GM12891 (cell line): ENCODE data around the gene CNOT2. TPM values are rescaled to one million over a fixed set of nuclear protein-coding genes. Genes with fewer than 3 reads are reported as not detected.
A peak's percentile ranks its signal among the peaks of the same experiment; 100 is the strongest.

Experiments
- DNase-seq: peaks from one replicate; pipeline ENCODE4 v3.0.0; 2011; ENCODE audit warnings: low spot score; ENCODE audit not compliant: insufficient read length
- FAIRE-seq: peaks from 2 replicates; lab custom pipeline; 2011; peaks lifted over from hg19 to GRCh38; lab: Jason Lieb, UNC
- PAX5 ChIP-seq: IDR thresholded peaks from 2 replicates; pipeline ENCODE4 v1.6.1; 2011; ENCODE audit warnings: low read length, moderate library complexity, mild to moderate bottlenecking; ENCODE audit not compliant: insufficient read depth, severe bottlenecking
- POLR2A ChIP-seq: IDR thresholded peaks from 2 replicates; pipeline ENCODE4 v1.6.1; 2011; ENCODE audit warnings: low read depth, low read length, control low read depth
- POLR2AphosphoS5 ChIP-seq: IDR thresholded peaks from 2 replicates; pipeline ENCODE4 v1.6.1; 2011; ENCODE audit warnings: low read depth, low read length, control low read depth
- POU2F2 ChIP-seq: IDR thresholded peaks from 2 replicates; pipeline ENCODE4 v1.6.1; 2011; ENCODE audit warnings: low read depth, mild to moderate bottlenecking, control low read depth, low read length, moderate library complexity
- SPI1 ChIP-seq: IDR thresholded peaks from 2 replicates; pipeline ENCODE4 v1.6.1; 2011; ENCODE audit warnings: low read depth, low read length, control low read depth
- TAF1 ChIP-seq: IDR thresholded peaks from 2 replicates; pipeline ENCODE4 v1.6.1; 2011; ENCODE audit warnings: low read depth, low read length, control low read depth
- polyA plus RNA-seq: library from polyadenylated mRNA; unstranded; fragments of >200 nt; gene quantifications from one replicate; pipeline ENCODE4 v1.2.1, GENCODE V29; 2012; ENCODE audit warnings: low read depth, missing spikeins, inconsistent platforms; ENCODE audit not compliant: missing spikeins

The CNOT2 gene
- 48.8 TPM for polyA plus RNA-seq

DNA sequence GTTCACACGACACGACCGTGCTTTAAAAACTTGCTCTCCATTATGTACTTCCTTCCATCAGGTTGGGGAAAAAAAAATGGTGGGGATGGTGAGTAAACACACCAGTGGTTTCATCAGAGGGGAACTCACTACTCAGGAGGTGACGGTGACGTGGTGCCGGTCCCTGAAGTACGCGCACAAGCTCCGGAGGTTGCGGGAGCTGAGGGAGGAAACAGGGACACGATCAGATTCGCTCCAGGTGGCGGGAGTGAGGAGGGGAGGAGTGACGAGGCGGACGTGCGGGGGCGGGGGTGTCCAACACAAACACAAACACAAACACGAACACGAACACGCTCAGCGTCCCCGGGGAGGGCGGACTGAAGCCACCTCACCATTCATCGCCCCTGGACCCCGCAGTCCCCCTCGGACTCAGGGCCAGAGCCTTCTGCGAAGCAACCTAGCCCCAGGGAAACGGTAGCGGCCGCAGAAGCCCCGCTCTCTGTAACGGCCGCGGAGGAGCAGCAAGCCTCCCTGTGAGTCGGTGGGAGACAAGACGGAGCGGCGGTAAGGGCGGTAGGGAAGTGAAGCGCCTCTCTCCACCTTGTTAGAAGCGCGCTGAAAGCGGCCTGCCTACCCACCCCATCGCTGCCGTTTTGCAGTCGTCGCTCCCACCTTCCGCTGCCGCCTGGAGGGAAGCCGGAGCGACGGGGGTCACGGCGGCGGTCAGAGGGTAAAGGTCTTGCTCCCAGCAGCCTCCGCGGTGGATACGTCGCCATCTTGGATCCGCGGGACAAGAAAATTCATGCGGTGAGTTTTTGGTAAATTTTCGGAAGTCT, at the start of gene CNOT2:
Gene CNOT2 (plus strand): TSS at position 739 of the 815 bp plus-strand sequence. CDS start 34,794 bp downstream, outside the sequence.
- DNase-seq (peak; percentile 53), FAIRE-seq (peak; percentile 85)
- TF ChIP-seq POLR2A (peak; percentile 82), TAF1 (peak; percentile 41), POLR2AphosphoS5 (peak; percentile 78), POU2F2 (peak; percentile 45; the same call in 1 of the 2 replicates), PAX5 (peak; percentile 47), SPI1 (peak; percentile 53)

DNA sequence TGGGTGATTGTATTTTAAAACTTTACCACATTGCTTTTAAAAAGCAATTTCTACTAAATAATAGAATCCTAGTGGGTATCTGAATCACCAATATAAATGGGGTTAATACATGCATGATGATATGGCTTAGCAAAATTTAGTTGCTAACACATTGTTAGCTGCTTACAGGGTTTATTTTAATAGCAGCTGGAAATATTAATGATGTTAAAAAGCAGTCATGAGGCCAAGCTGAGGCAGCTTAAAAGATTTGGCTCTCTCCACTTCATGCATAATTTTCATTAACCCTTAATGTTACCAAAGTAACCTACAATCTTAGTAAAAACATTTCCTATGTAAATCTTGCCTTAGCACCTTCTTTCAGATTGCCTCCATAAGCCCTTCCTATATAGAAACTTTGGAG, 49.2 kb upstream of the CNOT2 start:
- DNase-seq (no peak), FAIRE-seq (no peak)
- TF ChIP-seq TAF1 (no peak), POLR2AphosphoS5 (no peak), SPI1 (no peak), PAX5 (no peak), POU2F2 (no peak)

DNA sequence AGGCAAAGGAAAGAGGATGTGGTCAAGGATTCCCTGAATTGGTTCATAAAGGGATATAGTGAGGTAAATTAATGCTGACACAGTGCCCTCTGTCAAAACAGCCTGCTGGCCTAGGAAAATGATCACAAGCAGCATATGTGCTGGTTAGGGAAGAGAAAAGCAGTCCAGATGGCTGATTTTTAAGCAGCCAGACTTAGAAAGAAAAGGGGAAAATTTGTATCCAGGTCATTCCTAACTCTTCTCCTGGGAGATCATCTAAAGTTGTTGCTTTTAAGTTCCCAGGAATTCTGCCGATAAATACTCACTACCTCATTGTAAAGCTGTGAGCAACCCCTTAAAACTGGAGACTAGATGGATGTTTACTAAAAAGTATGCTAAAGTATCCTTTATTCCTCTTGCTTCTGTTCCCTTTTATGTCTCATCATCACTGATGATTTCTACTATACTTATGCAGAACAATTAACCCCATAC, 46.4 kb upstream of the CNOT2 start:
- FAIRE-seq (no peak), DNase-seq (no peak)
- TF ChIP-seq TAF1 (no peak), POLR2AphosphoS5 (no peak)

- no peak for DNase-seq
Measured at GRCh38 chr12:70197345-70197744, 45.9 kb upstream of the CNOT2 start.

DNA sequence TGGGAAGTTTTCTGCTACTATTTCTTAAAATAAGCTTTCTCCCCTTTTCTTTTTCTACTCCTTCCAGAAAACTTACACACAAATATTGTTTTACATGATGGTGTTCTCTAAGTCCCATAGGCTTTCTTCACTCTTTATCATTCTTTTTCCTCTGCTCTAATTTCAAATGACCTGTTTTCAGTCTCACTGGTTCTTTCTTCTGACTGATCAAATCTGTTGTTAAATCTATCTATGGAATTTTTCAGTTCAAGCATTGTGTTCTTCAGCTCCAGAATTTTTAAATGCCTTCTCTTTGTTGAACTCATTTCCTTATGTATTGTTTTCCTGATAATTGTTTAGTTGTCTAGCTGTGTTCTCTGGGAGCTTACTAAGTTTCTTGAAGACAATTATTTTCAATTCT, 29.5 kb upstream of the CNOT2 start:
- FAIRE-seq (no peak), DNase-seq (no peak)
- TF ChIP-seq SPI1 (no peak), POU2F2 (no peak), TAF1 (no peak), PAX5 (no peak), POLR2AphosphoS5 (no peak), POLR2A (no peak)

More at GRCh38 chr12:70197345-70197744, 45.9 kb upstream of the CNOT2 start:
- FAIRE-seq, result no peak
- no peak for TF ChIP-seq SPI1
- no peak for TF ChIP-seq TAF1
- TF ChIP-seq POLR2AphosphoS5, result no peak
- TF ChIP-seq POLR2A, result no peak

DNA sequence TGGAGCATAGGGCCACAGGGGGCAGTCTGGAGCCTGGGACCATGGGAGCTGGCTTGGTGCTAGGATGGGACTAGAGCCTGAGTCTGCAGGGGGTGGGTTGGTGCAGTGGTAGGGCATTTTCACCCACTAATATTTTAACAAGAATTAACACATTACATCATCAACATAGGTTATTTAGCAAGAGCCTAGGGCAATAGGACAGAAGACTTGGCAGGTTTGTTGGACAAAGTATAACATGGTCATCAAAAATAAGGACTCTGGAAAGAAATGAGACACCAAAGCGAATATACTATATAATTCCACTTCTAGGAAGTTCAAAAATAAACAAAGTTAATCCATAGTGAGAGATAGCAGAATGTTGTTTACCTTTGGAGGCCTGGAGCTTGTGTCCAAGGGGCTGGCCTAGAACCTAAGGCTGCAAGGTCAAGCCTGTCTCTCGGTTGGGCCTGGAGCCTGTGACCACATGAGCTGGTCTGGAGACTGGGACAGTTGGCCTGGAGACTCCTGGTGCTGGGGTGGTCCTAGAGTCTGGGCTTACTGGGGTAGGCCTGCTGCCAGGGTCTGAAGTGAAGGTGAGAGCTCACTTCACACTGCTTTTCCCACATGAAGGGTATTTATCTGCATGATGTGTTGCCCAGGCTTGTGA, 28.1 kb upstream of the CNOT2 start:
- FAIRE-seq (no peak), DNase-seq (no peak)
- TF ChIP-seq TAF1, result no peak
- TF ChIP-seq SPI1, result no peak
- TF ChIP-seq PAX5, result no peak
- no peak for TF ChIP-seq POU2F2
- TF ChIP-seq POLR2AphosphoS5, result no peak
- TF ChIP-seq POLR2A, result no peak

DNA sequence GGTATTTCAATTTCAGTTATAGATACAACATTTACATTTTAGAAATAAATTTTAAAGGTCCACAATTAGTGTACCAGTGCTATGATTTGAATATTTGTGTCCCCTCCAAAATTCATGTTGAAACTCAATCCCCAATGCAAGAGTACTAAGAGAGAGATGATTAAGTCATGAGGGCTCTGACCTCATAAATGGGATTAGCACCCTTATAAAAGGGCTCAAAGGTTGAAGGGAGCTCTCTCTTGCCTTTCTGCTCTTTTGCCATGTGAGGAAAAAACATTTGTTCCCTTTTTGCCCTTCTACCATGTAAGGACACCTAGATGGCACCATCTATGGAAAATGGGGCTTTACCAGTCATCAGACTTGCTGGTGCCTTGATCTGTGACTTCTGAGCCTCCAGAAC, 25.8 kb upstream of the CNOT2 start:
- TF ChIP-seq SPI1 (no peak), TAF1 (no peak), PAX5 (no peak), POLR2AphosphoS5 (no peak), POU2F2 (no peak), POLR2A (no peak)
- FAIRE-seq, result no peak

GRCh38 chr12:70221626-70222025, 21.6 kb upstream of the CNOT2 start:
- FAIRE-seq, result peak; percentile 23
- no peak for DNase-seq
- TF ChIP-seq SPI1, result no peak
- no peak for TF ChIP-seq POLR2AphosphoS5
- no peak for TF ChIP-seq POU2F2
- no peak for TF ChIP-seq POLR2A
- no peak for TF ChIP-seq PAX5
- no peak for TF ChIP-seq TAF1

More for the DNA sequence above, 25.8 kb upstream of the CNOT2 start:
- DNase-seq, result no peak

DNA sequence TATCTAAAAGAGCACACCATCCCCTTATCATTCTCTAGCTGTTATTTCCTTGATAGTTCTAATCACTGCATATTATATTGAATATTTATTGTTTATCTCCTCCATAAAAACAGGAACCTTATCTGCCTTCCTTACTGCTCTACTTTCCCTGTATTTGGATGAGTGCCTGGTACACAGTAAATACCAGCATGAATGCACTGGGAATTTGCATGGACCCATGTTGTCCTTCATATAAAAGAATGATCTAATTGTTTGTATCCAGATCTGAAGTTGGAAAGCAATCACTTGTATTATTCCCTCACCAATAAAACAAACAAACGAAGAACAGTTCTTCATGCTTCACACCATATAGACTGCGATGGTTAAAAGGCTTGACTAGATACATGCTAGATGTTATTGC, 15.3 kb upstream of the CNOT2 start:
- FAIRE-seq (no peak), DNase-seq (no peak)
- TF ChIP-seq SPI1, result no peak
- TF ChIP-seq POU2F2, result no peak
- no peak for TF ChIP-seq POLR2AphosphoS5
- TF ChIP-seq POLR2A, result no peak
- TF ChIP-seq PAX5, result no peak
- TF ChIP-seq TAF1, result no peak
